HG02884 (cell line): ENCODE results near the gene WRAP73.

ENCODE experiments used
- ATAC-seq: cut with Tn5 transposase; IDR thresholded peaks from one replicate; pipeline ENCODE4 v1.9.1; 2021; ENCODE audit warnings: mild to moderate bottlenecking, moderate library complexity; ENCODE audit not compliant: unreplicated experiment

The WRAP73 gene

DNA sequence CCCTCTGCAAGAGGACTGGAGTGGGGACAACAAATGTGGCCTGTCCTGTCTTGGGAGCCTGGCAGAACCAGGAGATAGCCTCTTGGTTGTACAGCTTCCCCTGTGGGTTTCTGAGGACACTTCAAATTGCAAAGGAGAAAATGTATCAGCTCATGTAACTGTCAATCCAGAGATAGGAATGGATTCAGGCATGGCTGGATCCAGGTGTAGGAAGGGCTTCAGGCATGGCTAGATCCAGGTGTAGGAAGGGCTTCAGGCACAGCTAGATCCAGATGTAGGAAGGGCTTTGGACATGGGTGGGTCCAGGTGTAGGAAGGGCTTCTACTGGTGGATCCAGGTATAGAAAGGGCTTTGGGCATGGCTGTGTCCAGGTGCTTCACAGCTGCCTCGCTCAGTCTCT, 33.3 kb upstream of the WRAP73 start:
- ATAC-seq: no peak

DNA sequence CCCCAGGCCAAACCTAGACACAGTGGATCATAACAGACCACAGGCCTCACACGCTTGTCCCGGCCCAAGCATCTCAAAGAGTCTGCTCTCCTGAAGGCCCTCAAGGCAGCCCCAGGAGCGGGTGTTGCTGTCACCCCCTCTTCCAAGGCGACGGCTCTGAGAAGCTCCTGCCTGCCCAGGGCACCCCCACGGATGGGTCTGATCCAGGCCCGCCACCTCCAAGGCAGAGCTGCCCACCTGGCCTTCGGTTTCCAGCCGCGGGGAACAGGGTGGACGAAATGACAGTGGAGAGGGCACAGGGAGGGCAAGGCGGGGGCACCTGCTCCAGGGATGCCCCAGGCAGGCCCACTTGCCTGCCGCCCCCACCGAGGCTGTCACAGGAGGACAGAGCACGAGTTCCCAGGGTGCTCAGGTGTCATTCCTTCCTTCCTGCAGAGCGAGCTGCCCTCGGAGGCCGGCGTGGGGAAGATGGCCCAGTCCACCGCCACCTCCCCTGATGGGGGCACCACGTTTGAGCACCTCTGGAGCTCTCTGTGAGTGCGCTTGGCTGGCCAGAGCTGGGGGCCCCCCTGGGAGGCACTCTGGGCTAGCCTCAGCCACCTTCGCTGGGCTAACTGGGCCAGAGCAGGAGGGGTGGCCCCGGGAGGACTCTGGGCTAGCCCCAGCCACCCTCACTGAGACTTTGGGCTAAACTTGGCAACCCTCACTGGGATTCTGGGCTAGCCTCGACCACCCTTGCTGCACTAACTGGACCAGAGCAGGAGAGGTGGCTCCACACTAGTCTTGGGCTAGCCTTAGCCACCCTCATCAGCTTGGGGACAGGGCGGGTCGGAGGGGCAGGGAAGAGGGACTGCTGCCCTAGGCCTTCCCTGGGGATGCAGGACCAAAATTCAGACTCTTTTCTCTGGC, 32.2 kb upstream of the WRAP73 start:
- no peak for ATAC-seq

DNA sequence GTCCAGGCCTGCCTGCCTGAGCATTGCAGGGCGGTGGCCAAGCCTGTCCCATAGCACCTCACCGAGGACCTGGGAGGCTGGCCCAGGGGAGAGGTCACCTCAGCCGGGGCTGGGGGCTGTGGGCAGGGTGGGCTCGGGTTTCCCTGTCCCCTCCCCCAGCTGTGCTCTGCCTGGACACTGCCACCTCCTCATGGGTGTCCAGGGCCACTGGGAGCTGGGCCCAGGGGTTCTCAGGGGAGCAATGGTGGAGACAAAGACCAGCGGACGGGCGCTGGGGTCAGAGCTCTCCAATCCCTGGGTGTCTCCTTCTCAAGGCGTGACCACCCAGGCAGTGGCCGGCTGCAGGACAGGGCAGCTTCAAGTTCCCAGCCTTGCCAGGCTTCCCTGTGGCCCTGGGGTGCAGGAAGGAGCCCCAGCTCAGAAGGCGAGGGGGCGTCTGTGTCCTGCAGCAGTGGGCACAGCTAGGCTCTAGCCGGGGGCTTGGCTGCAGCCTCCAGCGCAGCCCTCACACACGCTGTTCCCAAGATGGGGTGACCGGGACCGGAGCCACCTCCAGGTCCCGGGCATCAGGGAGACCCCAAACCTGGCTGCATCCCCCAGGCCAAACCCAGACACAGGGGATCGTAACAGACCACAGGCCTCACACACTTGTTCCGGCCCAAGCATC, 31.5 kb upstream of the WRAP73 start:
- ATAC-seq: no peak

DNA sequence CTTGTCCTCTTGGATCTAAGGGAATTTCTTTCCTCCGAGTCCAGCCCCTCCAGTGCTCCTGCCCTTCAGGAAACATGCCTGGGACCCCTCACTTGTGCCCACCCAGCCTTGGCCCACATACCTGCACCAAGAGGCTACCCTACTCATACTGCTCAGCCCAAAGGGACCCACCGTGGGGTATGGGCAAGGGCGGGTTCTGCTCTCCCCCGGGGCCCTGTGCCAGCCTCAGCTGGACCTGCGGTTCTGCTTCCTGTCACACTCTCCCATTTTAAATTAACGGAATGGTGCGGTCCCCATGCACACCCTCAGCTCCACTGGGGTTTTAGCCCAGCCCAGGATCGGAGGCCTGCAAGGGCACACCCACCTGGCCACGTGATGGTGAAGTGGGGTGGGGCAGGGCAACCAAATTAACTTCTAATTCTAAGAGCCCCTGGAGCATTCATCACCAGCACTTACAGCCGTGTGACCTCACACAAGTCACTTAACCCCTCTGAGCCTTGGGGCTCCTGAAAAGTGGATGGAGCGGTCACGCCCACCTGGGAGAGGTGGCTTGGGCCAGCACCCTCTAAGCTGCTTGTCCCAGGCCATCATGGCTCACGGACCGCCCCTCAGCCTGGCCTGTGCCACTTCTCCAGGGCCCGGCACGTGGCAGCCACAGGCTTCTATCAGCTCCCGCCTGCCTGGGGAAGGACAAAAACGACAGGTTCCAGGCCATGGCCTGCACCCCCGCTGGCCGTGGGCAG, 30.8 kb upstream of the WRAP73 start:
- no peak for ATAC-seq

DNA sequence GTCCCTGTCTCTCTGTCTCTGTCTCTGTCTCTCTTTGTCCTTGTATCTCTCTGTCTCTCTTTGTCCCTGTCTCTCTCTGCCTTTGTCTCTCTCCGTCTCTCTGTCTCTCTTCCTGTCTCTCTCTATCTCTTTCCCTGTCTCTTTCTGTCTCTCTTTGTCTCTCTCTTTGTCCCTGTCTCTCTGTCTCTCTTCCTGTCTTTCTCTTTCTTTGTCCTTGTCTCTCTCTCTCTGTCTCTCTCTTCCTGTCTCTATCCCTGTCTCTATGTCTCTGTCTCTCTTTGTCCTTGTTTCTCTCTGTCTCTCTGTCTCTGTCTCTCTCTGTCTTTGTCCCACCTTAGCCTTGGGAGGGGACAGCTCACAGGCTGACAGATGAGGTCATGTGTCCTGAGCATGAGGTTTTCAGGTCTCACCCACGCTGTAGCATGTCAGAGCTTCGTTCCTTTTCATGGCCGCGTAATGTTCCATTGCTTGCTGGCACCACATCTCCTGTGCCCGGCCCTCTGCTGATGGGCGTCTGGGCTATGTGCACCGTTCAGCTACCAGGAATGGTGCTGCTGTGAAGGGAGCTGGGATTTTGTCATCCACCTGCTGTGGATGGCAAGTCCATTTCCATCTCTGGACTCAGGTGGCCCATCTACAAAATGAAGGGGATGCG, 30.0 kb upstream of the WRAP73 start:
- no peak for ATAC-seq

DNA sequence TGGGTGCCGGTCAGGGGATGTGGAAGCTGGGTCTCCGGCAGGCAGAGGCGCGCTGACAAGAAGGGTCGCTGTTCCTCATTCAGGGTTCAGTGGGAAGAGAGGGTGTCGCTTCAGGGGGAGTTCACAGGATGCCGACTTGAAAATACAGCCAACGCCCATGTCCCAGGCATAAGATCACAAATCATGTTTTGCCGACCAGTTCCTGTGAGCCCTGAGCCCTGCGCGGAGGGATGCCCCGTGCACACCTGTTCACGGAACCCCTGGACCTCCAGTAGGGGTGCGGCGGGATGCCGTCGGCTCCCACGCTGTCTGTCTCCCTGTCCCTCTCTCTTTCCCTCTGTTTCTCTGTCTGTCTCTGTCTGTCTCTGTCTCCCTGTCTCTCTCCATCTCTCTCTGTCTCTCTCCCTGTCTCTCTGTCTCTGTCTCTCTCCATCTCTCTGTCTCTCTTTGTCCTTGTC, 29.2 kb upstream of the WRAP73 start:
- ATAC-seq: no peak

DNA sequence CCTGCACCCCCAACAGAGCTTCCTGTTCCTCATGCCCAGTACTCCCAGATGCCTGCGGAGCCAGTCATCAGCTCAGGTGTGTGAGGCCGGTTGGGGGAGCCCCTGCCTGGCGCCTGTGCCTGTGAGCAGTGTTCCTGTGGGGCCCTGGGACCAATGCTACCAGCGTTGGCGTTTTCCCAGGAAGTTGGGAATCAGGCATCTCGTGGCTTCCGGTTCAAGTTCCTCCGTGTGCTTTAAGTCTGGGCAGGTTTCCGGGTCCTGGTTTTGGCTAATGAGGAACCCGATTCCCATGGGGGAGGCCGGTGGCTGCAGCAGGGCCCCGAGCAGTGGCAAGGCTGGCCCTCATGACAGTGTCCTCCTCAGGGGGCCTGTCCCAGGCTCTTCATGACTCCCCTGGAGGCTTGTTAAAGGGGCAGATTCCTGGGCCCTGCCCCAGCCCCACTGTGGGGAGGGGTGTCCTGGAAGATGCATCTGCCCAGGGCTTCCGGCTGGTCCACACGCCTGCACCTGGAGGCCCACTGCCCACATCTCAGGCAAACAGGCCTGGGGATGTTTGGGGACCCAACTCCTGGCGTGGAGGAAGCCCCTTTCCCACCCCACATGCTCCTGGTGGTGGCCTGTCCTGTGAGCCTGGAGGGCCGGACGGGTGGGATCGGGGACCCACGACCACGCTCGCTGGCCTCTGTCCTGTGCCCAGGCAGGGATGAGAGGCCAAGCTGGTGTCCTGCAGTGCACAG, 28.6 kb upstream of the WRAP73 start:
- ATAC-seq: no peak

DNA sequence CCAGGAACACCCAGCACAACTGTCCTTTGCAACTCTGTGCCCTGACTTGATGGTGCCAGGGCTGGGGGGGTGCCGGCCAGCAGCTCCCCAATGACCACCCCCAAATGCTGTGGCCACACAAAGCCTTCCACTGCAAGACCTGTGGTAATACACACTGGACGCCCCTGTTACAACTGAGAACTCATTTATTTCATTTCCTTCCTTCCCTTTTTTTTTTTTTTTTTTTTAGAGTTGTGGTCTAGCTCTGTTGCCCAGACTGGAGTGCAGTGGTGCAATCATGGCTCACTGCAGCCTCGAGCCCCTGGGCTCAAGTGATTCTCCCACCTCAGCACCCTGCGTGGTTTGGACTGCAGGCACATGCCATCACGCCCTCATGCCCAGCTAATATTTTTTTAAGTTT, 27.6 kb upstream of the WRAP73 start:
- no peak for ATAC-seq

DNA sequence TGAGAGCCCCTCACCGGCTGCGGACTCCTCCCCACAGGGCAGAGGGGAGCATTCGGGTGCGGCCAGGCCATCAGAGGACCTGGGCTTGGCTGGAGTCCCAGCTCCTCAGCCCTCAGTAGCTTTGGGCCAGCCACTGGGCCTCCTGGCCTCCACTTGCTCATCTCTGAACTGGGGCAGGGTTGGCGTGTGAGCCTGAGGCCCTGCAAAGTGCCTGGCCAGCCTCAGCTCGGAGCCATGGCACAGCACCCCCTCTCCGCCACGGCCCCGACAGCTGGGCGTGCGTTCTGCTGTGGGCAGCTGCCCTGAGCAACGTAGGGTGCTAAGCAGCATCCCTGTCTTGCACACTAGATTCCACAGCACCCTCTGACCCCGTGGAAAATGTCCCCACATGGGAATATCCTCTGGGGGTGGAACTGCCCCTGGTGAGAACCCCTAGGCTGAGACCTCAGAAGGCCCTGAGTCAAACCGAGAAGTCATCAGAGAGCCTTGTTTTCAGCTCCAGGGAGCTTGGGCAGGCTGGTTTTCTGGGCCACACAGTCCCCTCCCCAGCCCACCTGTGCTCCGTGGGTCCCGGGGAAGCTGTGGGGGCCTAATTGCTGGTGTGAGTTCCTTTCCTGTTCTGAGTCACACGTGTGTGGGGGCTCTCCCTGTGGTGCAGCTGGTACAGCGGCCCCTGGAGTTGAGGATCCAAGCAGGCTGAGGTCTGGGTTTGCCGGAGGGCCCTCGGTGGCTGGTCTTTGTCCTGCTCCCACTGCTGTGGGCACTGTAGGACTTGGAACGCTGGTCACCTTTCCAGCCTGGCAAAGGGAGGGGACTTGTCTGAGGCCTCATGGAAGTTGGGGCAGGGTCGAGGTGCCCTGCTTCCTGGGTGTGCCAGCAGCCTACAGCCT, 26.9 kb upstream of the WRAP73 start:
- ATAC-seq: peak; percentile 69

DNA sequence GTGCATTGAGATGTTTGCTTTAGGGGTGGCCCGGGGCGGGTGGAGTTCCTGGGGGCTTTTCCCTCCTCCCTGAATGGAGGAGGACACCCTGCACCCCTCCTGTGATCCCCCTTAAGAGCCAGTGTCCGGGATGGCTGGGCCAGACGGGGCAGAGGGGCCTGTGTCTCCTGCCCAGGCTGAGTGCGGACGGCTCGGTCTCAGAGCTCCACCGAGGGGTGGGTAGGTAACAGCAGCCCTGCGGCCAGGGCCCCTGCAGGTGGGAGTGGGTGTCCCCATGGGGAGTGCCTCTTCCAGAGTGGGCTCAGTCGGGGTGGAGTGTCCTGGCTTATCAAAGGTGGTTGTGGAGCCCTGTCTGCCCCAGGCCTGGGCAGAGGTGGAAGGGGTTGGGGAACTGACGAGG, 25.5 kb upstream of the WRAP73 start:
- ATAC-seq: no peak

DNA sequence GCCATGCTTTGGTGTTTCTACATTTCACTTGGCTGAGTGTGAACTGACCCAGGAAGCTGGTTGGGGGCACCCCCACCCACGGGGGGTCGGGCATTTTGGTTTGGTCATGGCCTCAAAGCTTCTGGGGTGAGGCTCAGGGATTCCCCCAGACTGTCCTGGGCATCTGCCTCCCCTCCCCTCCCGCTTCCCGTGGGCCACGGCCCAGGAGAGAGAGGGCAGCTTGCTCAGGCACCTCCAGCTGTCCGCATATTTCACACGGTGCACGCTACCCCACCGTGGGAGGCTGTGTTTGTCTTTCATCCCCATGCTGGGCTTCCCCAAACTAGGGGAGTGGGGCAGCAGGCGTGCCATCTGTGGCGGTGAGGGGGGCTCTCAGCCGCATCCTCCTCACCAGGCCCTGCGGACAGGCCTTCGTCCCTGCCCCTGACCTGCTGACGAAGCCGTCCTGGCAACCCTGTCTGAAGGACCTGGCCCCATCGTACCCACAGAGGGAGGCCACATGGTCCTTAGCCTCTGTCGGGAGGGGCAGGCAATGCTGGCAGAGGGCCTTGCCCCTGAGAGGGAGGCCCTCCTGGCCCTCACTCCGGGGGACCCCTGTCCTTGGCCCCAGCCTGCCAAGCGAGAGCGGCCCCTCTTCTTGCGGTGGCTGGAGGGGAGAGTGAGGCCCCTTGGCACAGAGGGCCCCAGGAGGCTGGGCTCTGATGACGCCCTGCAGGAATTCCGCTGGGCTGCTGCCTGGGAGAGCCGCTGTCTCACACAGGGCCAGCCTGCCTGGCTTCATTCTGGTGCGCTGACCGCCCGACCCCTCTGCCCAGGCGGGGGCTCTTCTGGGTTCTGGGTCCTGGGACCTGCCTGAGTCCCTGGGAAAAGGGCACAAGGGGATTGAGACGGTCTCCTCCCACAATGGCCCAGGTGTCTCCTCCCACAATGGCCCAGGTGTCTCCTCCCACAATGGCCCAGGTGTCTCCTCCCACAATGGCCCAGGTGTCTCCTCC, 24.5 kb upstream of the WRAP73 start:
- ATAC-seq: no peak

DNA sequence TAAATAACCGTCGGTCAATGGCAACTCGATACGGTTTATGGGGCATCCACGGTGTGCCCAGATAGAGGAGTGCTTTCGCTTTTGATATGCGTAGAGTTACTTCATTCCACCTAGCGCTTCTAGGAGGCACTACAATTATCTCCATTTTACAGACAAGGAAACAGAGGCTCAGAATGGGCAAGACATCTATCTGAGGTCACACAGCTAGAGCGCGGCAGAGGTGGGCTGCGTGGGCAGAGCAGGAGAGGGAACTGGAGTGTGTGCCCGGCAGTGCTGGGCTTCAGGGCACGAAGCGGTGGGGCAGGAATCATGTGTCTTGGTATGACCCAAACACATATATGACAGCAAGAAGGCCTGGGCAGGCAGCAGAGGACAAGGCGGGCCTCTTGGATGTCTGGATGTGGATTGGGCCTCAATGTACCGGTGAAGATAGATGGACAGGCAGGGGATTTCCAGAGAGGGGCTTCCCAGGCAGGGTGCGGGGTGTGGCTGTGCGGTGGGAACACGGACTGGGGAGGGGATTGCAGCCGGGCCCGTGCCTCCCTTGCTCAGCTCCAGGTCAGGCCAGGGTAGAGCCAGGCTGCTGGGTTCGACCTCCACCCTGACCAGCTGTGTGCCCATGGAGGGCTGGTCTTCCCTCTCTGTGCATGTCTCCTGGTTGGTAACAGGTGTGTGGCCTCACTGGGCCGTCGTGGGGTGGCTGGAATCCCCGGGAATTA, 23.6 kb upstream of the WRAP73 start:
- no peak for ATAC-seq

DNA sequence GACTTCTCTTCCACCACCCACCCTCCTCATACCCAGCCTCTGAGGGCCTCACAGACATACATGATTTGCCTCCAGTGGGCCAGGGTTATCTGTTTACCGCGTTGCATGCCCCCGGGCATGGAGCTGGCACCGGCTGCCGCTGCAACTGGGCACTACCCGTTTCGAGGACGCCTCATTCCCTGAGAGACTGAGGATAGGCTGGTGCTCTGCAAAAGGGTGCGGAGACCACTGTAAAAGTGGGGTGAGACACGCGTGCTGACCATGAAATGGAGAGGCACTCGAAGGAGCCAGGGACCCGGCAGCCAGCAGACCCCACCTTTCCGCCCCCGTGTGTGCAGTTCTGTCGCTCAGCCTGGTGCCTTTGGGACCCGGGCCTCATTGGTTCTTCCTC, 23.1 kb upstream of the WRAP73 start:
- ATAC-seq: no peak

DNA sequence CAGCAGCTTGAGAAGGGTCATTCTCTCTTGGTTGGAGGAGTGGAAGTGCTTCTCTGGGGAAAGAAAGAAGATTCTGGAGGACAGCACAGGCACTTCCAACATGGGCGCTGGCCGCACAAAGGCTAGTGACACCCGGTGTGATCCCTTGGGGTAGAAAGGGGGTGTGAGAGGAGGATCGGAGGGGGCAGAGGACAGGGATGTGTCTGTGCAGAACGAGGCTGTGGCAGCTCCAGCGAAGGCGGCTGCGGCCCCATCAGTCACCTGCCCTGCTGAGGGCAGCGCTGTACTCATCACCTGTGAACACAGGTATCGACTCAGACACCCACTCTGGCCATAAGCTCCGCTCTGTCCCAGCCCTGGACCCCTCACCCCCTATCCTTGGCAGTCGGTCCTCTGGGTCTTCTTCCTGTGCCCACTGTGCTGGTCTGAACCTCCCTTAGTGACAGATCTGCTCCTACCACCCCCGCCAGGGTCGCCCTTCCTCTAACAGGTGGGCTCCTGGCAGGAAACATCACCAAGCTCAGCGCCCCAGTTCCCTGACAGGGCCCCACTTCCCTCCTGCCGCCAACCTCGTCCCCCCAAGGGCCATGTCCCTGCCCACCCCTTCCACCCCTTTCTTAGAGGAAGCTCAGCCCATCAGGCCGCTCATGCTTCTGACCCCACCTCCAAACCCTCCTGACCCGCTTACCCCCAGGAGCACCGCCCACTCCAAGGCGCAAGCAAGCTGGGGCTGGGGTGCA, 22.5 kb upstream of the WRAP73 start:
- ATAC-seq: no peak

DNA sequence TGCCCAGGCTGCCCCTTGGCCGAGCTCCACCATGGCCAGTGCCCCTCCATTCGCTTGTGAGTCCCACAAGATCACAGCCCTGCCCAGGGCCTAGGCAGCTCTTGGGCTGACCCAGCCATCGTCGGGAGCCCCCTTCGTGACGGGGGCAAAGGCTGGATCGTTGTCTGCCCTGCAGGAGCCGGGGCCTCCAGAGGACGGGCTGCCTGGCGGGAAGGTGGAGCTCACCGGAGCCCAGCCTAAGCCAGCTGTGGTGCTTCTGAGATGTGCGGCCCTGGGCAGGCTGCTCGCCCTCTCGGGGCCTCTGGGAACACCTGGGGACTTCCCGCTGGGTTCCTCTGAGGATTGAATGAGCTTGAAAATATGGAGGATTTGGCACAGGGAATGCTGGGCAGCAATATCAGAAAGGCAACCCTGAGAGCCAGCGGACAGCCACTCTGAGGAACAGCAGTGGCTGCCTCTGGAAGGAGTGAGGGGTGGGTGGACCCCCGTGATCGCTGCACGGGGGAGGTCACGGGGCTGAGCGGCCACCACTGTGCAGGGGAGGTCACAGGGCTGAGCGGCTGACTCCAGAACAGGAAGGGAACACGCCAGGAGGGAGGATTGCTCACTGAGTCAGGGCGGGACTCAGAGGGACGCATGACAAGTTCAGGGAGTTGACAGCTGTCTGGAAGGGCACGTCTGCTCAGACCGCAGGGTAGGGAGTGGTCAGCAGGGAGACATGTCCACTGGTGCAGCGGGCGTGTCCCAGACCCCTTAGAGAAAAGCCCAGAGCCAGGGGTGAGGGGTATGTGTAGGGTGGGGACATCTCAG, 21.7 kb upstream of the WRAP73 start:
- ATAC-seq: no peak

DNA sequence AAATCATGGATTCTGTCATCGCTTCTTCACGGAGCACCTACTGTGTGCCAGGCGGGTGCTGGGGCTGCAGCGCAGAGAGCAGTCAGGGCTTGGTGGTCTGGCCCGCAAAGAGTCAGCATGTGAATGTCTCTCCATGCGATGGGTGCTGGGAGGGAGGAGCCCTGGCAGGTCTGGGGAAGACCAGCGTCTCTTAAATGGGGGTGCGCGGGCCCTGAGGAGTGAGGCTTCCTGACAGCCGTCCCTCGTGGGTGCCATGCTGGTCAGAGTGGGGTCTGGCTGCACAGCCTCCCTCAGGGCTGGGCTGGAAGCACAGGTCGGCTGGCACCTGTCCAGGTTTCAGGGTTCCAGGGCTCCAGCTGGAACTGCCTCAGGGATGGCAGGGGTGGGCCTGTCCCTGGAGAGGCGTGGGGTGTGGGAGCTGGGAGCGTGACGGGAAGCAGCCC, 20.9 kb upstream of the WRAP73 start:
- no peak for ATAC-seq
